ENCODE measurements around the gene RAB3B. TPM values are rescaled to one million over a fixed set of nuclear protein-coding genes. Genes with fewer than 3 reads are reported as not detected.
"Not testable (repeated sequence)": the region's sequence is repeated elsewhere in the genome, so short reads cannot be mapped to it uniquely, and the experiment has no call there.

Gene RAB3B
- total and polyA plus RNA-seq, 8 donors = 0.69 to 5.7 (median 1.6) TPM

DNA sequence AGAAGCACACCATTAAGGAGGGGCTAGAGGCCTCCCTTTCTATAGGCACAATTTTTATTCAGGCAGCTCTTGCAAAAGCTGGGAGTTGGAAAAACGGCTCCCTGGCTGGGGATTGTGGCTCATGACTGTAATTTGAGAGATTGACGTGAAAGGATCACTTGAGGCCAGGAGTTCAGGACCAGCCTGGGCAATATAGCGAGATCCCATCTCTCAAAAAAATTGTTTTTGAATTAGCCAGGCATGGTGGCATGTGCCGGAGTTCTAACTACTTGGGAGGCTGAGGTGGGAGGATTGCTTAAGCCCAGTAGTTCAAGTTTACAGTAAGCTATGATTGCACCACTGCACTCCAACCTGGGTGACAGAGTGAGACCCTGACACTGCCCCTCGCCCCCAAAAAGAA is 88.0 kb downstream of the RAB3B start:
- FAIRE-seq (no peak), DNase-seq (no peak), ATAC-seq (no peak)
- no peak overlapping the region for H3K27ac ChIP-seq
- no peaks in the 10 kb centered on the region for H3K9me3 ChIP-seq
- no peak for TF ChIP-seq CTCF (IDR thresholded peaks at IDR 0.05)
- 70 to 76% methylated on average over 5 of the region's 5 CpGs for WGBS, 2 donors
- intact Hi-C loops (cut with DNase I) = loop anchor here in 2 of 3 donors (5.0 to 10.0 kb wide), 2 partner anchors 92 to 95 kb away; partner anchors contain the start of gene RAB3B (in 1 of the 2)
- peaks cover 0 to 1% (median 0%) of the 10 kb centered on the region in 4 donors for H3K27me3 ChIP-seq
- no peaks in the 10 kb centered on the region for H3K36me3 ChIP-seq
- no peak overlapping the region for H3K4me3 ChIP-seq
- no peaks in the 10 kb centered on the region for H3K4me1 ChIP-seq

GRCh38 chr1:51901151-51901550 is 89.3 kb downstream of the RAB3B start:
- H3K4me1 ChIP-seq = no peaks in the 10 kb centered on the region
- no peaks in the 10 kb centered on the region for H3K27me3 ChIP-seq
- no peak for FAIRE-seq
- H3K36me3 ChIP-seq = no peaks in the 10 kb centered on the region
- no peak overlapping the region for H3K27ac ChIP-seq
- no peak for DNase-seq
- 92 to 97% methylated on average over 4 of the region's 4 CpGs for WGBS, 2 donors
- H3K9me3 ChIP-seq = no peaks in the 10 kb centered on the region
- intact Hi-C loops (cut with DNase I) = loop anchor here in 2 of 3 donors (5.0 to 10.0 kb wide), 2 partner anchors 94 to 96 kb away; partner anchors contain the start of gene RAB3B (in 1 of the 2)
- no peak for TF ChIP-seq CTCF (IDR thresholded peaks at IDR 0.05)
- ATAC-seq = no peak
- H3K4me3 ChIP-seq = no peak overlapping the region

DNA sequence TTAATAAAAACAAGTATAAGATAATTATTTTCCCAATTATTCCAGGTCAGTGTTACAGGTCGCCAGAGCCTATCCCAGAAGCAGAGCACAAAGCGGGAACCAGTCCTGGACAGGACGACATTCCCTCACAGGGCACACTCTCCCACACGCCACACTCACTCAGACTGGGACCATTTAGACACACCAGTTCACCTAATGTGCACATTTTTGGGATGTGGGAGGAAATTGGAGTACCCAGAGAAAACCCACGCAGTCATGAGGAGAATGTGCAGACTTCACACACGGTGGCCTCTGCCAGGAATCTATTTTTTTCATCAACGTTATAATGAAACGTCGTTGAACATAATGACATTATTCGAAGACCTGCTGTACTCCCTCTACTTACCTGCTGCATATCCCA is 91.5 kb downstream of the RAB3B start:
- no peak for ATAC-seq
- no peak for TF ChIP-seq CTCF (IDR thresholded peaks at IDR 0.05)
- no peak overlapping the region for H3K27ac ChIP-seq
- WGBS, 2 donors = 54 to 62% methylated on average over 10 of the region's 10 CpGs
- no peaks in the 10 kb centered on the region for H3K9me3 ChIP-seq
- FAIRE-seq = no peak
- intact Hi-C loops (cut with DNase I) = no loop called here
- H3K27me3 ChIP-seq = no peaks in the 10 kb centered on the region
- DNase-seq = no peak
- no peaks in the 10 kb centered on the region for H3K4me1 ChIP-seq
- H3K4me3 ChIP-seq = no peak overlapping the region
- H3K36me3 ChIP-seq = no peaks in the 10 kb centered on the region

GRCh38 chr1:51898090-51898734 is 92.3 kb downstream of the RAB3B start:
- Histone ChIP-seq H3K36me3 (no peaks in the 10 kb centered on the region), H3K4me1 (no peaks in the 10 kb centered on the region), H3K9me3 (no peaks in the 10 kb centered on the region), H3K4me3 (no peak overlapping the region), H3K27ac (no peak overlapping the region), H3K27me3 (no peaks in the 10 kb centered on the region)
- no peak for FAIRE-seq
- WGBS, 2 donors = 45 to 52% methylated on average over 6 of the region's 6 CpGs
- intact Hi-C loops (cut with DNase I) = no loop called here
- no peak for ATAC-seq
- DNase-seq = no peak
- TF ChIP-seq CTCF (IDR thresholded peaks at IDR 0.05) = no peak

DNA sequence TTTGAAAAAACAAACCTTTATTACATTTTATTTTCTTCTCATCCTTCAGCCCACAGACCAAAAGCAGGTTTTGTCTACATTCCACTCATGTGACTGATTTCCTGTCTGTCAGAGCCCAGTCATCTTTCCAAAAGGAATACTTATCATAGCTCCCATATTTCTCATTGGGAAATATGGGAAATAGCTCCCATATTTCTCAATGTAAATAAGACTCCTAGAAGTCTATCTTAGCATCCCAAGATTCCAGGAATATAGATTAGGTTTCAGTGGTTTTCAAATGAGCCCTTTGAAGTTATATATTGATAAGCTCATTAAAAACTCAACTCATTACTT is 92.8 kb downstream of the RAB3B start:
- Histone ChIP-seq H3K27ac (no peak overlapping the region), H3K4me1 (no peaks in the 10 kb centered on the region), H3K27me3 (no peaks in the 10 kb centered on the region), H3K9me3 (no peaks in the 10 kb centered on the region), H3K4me3 (no peak overlapping the region), H3K36me3 (no peaks in the 10 kb centered on the region)
- intact Hi-C loops (cut with DNase I) = no loop called here
- no peak for DNase-seq
- no peak for TF ChIP-seq CTCF (IDR thresholded peaks at IDR 0.05)
- no peak for FAIRE-seq
- ATAC-seq = no peak

GRCh38 chr1:51894748-51895147 is 95.8 kb downstream of the RAB3B start:
- intact Hi-C loops (cut with DNase I); H3K36me3 ChIP-seq; H3K27me3 ChIP-seq; H3K4me3 ChIP-seq; H3K27ac ChIP-seq; H3K9me3 ChIP-seq; H3K4me1 ChIP-seq; DNase-seq; ATAC-seq; FAIRE-seq: not testable (repeated sequence)
- 49 to 77% methylated on average over 2 of the region's 2 CpGs for WGBS, 2 donors
